Neuron (in vitro differentiated cells): ENCODE data around the gene CRHR2.

ENCODE experiments used
- H2AFZ ChIP-seq: one replicate; pipeline ENCODE4 v1.6.1; 2013; ENCODE audit warnings: low read depth, mild to moderate bottlenecking, inconsistent platforms, low read length, moderate library complexity
- H3K27me3 ChIP-seq: one replicate; pipeline ENCODE4 v1.6.1; 2013; ENCODE audit warnings: low read length; ENCODE audit not compliant: insufficient read depth
- H3K36me3 ChIP-seq: one replicate; pipeline ENCODE4 v1.6.1; 2013; ENCODE audit warnings: low read length; ENCODE audit not compliant: insufficient read depth
- H3K4me1 ChIP-seq: one replicate; pipeline ENCODE4 v1.6.1; 2013; ENCODE audit warnings: low read length; ENCODE audit not compliant: insufficient read depth
- H3K4me3 ChIP-seq: 2 replicates; pipeline ENCODE4 v1.5.1; 2013; ENCODE audit warnings: mild to moderate bottlenecking, low read length, moderate library complexity
- H3K9me3 ChIP-seq: one replicate; pipeline ENCODE4 v1.6.1; 2013; ENCODE audit warnings: low read length

Gene CRHR2

DNA sequence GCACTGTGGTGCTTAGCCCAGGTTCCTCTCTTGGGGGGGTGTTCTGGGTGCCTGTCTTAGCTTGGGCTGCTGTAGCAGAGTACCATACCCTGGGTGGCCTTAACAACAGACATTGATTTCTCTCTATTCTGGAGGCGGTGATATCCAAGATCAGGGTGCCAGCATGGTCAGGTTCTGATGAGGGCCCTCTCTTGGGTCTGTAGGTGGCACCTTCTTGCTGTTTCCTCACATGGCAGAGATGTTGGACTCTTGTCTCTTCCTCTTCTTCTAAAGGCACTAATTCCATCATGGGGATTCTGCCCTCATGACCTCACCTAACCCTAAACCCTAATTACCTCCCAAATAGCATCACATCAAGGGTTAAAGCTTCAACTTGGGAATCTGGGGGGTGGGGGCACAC lies 19.9 kb upstream of the CRHR2 start:
- Histone ChIP-seq H3K9me3 (no peaks in the 10 kb centered on the region), H3K27me3 (peaks cover 12% of the 10 kb centered on the region), H2AFZ (no peak overlapping the region)

DNA sequence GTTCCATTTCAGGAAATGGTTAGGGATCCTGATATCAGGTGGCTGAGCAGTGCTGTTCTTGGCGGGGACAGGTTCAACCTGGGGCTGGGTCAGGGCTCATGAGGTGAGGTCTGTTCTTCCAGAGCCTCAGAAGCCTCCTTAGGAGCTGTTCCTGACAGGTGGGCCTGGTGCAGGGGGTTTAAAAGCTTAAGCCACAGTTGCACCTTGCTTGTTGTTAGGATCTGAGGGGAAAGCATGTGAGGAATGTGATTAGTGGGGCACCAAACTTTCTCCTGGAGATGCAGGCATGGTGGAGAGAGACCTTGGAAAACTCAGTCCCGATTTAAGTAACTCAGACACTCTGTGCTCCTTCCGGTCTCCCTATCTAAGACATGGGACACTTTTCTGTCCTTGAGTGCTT lies 18.7 kb upstream of the CRHR2 start:
- Histone ChIP-seq H3K9me3 (no peaks in the 10 kb centered on the region), H3K27me3 (peaks cover 12% of the 10 kb centered on the region), H3K4me1 (no peaks in the 10 kb centered on the region), H2AFZ (no peak overlapping the region), H3K4me3 (no peak overlapping the region), H3K36me3 (no peaks in the 10 kb centered on the region)

More for the DNA sequence above, 19.9 kb upstream of the CRHR2 start:
- H3K36me3 ChIP-seq = no peaks in the 10 kb centered on the region
- H3K4me1 ChIP-seq = no peaks in the 10 kb centered on the region
- H3K4me3 ChIP-seq = no peak overlapping the region

DNA sequence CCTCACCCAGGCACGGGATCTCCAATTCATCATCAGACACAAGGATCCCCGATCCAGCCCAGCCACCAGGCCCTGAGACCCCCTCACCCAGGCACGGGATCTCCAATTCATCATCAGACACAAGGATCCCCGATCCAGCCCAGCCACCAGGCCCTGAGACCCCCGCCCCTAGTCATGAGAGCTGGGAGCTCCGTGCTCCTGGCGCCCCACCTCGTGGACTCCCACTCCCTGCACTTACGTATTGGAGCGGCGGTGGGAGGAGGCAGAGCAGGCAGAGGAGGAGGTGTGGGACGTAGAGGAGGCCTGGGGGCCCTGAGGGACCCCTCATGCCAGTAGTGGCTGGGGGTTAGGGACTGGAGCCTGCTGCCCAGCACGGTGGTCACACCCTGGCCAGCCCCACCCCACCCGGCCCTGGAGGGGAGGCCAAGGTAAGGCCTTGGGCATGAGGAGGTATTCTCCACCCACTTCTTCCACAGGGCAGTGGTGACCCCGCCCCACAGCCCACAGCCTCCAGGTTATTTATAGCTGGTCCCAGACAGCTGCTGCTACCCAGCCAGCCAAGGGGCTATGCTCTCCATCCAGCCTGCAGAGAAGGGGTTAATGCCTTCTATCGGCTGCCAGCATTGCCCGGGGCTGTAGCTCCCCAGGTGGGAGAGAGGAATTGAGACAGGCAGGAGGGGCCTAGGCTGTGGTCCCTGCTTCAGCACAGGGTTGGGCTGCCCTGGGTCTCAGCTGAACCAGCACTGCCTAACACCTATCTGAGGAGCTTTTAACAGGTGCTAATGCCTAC lies 17.6 kb upstream of the CRHR2 start:
- H3K27me3 ChIP-seq = peaks cover 15% of the 10 kb centered on the region
- no peaks in the 10 kb centered on the region for H3K36me3 ChIP-seq
- no peak overlapping the region for H2AFZ ChIP-seq

DNA sequence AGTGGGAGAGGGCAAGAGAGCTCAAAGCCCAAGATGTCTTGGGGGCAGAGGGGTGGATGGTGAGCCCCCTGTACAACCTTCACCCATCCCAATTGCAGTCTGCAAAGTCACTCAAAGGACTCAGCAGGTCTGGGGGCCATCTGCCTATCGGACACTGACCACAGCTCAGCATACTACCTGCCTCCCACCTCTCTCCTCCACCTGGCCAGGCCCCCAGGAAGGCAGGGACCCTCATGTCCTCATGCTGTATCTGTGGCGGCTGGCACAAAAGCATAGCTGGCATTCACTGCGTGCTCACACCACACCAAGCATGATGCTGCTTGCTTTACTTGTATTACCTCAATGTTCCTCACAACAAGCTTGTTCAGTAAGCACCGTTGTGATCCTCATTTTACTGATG lies 16.2 kb upstream of the CRHR2 start:
- peaks cover 15% of the 10 kb centered on the region for H3K27me3 ChIP-seq

More for the DNA sequence above, 17.6 kb upstream of the CRHR2 start:
- Histone ChIP-seq H3K9me3 (no peaks in the 10 kb centered on the region), H3K4me3 (no peak overlapping the region), H3K4me1 (no peaks in the 10 kb centered on the region)

DNA sequence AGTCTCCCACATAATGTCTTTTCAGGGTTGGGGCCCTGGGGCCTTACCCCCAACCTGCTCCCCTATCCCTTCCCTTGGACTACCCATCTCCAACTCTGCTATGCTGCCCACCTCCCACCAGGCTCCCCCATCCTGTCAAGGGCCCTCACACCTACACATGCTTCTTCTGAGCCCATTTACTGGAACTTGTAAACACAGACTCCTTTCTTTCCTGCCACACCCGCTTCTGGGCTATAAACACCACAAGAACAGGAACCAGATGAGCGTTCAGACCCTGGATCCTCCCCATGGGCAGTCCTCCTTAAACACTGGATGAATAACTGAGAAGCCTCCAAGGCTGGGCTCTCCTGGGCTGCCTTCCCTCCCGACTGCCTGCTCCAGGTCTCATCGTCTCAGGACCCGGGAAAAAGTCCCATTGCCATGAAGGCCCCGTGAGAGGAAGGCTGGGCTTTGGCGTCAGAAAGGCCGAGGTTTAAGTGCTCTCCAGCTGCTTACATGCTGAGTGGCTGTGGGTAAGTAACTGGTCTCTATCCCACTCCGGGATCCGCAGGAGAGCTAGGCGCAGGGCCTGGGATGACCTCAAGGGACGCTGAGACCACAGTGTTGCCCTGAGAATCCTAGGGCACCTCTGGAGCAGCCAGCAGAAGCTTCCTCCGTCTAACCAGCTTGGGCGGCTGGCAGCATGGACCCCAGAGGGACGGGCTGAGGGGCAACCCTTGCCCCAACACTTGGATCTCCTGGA lies 15.6 kb upstream of the CRHR2 start:
- H3K36me3 ChIP-seq = no peaks in the 10 kb centered on the region
- H3K27me3 ChIP-seq = peaks cover 15% of the 10 kb centered on the region
- H3K9me3 ChIP-seq = no peaks in the 10 kb centered on the region
- no peak overlapping the region for H2AFZ ChIP-seq
- H3K4me3 ChIP-seq = no peak overlapping the region
- no peaks in the 10 kb centered on the region for H3K4me1 ChIP-seq

More for the DNA sequence above, 16.2 kb upstream of the CRHR2 start:
- no peak overlapping the region for H2AFZ ChIP-seq
- H3K36me3 ChIP-seq = no peaks in the 10 kb centered on the region
- H3K4me1 ChIP-seq = no peaks in the 10 kb centered on the region
- H3K4me3 ChIP-seq = no peak overlapping the region
- H3K9me3 ChIP-seq = no peaks in the 10 kb centered on the region

DNA sequence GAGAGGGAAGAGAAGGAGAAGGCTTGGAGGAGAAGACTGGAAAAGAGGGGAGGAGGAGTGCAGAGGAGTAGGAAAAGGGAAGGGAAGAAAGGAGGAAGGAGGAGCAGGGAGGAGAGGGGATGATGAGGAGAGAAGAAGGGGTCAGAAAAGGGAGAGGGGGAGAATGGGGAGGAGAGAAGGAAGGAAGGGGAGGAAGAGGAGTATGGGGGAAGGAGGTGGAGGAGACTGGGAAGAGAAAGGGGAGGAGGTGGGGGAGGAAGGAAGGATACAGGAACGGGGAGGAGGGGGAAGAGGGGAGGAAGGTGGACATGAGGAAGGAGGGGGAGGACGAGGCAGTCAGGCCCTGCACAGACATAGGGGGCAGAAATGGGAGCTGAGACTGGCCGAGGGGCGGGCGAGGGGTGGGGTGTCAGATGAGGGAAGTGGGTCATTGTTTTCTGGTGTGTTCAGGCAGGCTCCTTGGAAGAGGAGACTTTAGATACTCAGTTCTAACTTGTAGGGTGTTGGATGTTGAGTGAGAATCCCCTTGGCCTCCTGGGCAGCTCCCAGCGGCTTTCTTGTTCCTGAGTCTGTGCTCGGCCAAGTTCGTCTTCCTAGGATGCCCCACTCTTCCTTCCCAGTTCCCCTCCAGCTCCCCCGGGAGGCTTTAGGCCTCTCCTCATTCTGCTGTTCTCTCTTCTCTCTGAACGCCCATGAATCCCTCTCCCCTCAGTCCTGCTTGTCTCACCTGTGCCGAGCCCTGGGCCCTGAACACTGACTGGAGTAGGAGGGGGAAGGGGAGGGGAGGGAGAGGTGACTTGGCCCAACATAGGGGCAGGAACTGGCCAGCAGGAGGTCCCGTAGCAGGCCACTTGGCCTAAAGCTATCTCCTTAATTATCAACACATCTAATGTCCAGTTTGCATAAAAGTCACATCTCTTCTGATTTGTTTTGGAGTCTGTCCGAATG lies 12.8 kb upstream of the CRHR2 start:
- H3K27me3 ChIP-seq = peaks cover 9% of the 10 kb centered on the region

DNA sequence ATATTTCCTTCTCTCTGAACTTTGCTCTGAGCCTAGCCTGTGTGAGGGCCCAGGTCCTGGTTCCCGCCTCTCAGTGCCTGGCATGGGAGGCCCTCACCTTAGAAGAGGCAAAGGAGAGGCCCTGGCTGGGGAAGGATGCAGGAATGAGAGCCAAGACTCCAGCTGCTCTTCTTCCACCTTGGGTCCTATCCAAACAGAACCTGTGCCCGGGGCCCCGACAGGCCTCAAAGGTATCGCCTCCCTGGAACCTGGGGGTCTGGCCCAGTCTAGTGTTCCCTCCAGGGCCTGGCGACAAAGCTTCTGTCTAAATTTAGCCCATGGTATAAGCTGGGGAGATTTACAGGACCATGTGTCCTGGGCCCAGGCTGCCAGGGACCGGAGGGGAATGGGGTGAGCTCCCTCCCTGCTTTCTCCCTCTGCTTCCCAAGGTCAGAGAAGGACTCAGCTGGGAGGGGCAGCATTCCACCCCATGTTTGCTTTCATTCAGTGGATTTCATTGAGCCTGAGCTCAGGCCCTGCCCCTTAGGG lies 12.0 kb upstream of the CRHR2 start:
- H3K27me3 ChIP-seq = peaks cover 9% of the 10 kb centered on the region
- no peaks in the 10 kb centered on the region for H3K9me3 ChIP-seq
- H3K4me3 ChIP-seq = no peak overlapping the region
- H3K36me3 ChIP-seq = no peaks in the 10 kb centered on the region
- H3K4me1 ChIP-seq = no peaks in the 10 kb centered on the region
- no peak overlapping the region for H2AFZ ChIP-seq

More for the DNA sequence above, 12.8 kb upstream of the CRHR2 start:
- Histone ChIP-seq H3K4me1 (no peaks in the 10 kb centered on the region), H3K36me3 (no peaks in the 10 kb centered on the region), H3K4me3 (no peak overlapping the region), H3K9me3 (no peaks in the 10 kb centered on the region), H2AFZ (no peak overlapping the region)

DNA sequence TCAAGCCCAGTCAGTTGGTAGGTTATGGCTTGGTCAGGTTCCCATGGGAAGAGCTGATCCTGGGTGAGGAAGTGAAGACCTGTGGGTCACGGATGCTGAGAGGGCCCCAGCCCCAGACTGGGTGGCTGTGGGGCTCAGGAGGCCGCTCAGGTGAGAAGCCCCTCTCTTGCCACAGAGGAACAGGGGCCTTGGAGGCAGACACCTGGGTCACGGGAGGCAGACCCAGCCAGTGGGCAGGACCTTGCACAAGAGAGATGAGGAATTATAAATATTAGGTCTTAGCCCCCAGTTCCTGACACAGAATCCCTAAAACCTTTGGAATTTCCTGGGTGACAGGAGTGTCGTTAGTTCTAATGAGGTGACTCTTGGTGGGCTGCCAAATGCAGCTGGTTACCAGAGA lies 10.6 kb upstream of the CRHR2 start:
- peaks cover 7% of the 10 kb centered on the region for H3K27me3 ChIP-seq
- H3K36me3 ChIP-seq = no peaks in the 10 kb centered on the region
- H3K4me3 ChIP-seq = no peak overlapping the region
- no peaks in the 10 kb centered on the region for H3K9me3 ChIP-seq
- H3K4me1 ChIP-seq = peaks cover 3% of the 10 kb centered on the region
- H2AFZ ChIP-seq = no peak overlapping the region

DNA sequence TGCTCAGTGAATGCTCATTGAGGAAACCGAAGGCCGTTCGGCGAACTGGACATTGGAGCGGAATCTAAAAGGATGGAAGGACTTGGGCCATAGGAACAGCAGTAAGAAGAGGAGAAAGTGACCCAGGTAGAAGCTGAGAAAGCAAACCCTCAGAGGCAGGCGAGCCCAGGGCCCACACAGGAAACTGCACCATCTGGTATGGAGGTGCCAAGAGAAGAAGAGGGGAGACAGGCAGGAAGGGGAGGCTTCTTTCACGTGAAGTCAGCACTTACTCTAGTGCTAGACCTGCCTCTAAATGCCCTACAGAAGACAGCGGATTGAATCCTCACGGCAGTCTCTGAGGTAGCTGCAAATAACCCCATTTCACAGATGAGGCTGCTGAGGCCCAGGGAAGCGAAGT lies 10.2 kb upstream of the CRHR2 start:
- H3K9me3 ChIP-seq = no peaks in the 10 kb centered on the region
- no peak overlapping the region for H2AFZ ChIP-seq
- H3K36me3 ChIP-seq = no peaks in the 10 kb centered on the region
- peaks cover 10% of the 10 kb centered on the region for H3K27me3 ChIP-seq
- peaks cover 3% of the 10 kb centered on the region for H3K4me1 ChIP-seq
- no peak overlapping the region for H3K4me3 ChIP-seq

DNA sequence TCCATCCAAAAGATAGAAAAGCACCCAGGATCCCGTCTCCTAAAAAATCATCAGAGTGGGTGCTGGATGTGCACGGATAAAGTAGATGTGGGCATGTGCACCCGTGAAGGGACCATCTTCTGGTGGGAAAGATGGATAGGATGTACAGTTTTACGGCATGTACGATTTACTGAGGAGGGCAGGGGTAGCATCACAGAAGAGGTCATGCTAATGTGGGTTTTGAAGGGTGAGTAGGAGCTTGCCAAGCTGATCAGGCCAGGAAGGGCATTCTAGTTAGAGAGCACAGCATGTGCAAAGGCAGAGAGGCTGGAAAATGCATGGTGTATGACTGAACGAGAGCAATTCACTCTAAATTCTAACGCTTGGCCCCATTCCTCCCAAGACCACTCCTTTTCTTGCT lies 7.8 kb upstream of the CRHR2 start:
- no peak overlapping the region for H2AFZ ChIP-seq
- H3K4me3 ChIP-seq = no peak overlapping the region
- H3K27me3 ChIP-seq = peaks cover 7% of the 10 kb centered on the region
- H3K9me3 ChIP-seq = no peaks in the 10 kb centered on the region
- peaks cover 3% of the 10 kb centered on the region for H3K4me1 ChIP-seq
- H3K36me3 ChIP-seq = no peaks in the 10 kb centered on the region

DNA sequence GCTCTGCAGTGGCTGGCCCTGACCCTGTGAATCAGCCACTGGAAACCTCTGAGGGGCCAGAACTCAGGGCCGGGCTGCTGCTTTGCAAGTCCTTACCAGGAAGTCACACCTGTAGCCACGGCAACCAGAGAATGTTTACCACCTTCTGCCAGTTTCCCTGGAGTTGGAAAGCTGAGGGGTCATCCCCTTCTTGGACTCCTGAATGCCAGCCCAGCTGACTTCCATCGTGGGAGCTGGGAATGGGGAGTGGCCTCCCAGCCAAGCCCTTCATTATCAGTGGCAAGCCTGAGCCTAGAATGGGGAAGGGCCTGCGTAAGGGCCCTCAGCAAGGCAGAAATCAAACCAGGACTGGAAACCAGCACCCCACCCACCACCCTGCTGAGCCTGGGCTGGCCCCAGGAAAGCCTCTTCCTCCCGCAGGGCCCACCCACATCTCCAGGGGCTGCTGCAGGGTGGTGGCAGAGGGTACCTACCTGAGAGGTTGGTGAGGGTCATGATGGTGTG lies 6.5 kb upstream of the CRHR2 start:
- H3K4me3 ChIP-seq = no peak overlapping the region
- no peaks in the 10 kb centered on the region for H3K36me3 ChIP-seq
- H2AFZ ChIP-seq = no peak overlapping the region
- no peaks in the 10 kb centered on the region for H3K9me3 ChIP-seq
- H3K27me3 ChIP-seq = peaks cover 17% of the 10 kb centered on the region
- H3K4me1 ChIP-seq = peaks cover 9% of the 10 kb centered on the region

DNA sequence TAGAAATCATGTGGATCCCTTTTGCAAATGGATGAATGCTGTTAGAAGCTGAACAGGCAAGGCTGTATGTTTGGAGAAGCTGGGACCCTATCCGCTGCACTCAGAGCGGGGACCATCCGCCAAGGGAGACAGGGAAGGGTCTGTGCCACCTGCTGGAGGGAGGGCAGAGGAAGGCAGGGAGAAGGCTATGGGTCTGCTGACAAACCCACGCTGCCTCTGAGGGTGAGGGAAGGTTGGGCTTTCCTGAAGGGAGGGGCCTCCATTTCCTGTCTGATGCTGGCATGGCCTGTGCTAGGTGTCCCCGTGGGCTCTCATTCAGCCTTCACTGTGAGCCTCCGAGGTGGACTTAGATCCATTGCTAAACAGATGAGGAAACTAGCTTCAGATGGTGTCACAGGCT lies 5.3 kb upstream of the CRHR2 start:
- no peak overlapping the region for H3K4me3 ChIP-seq
- H3K36me3 ChIP-seq = no peaks in the 10 kb centered on the region
- H2AFZ ChIP-seq = no peak overlapping the region
- H3K4me1 ChIP-seq = peaks cover 9% of the 10 kb centered on the region
- peaks cover 26% of the 10 kb centered on the region for H3K27me3 ChIP-seq
- H3K9me3 ChIP-seq = no peaks in the 10 kb centered on the region
